IPS-20b (cell line): ENCODE results near the gene TIMP1.

ENCODE experiments used
- H3K27ac ChIP-seq: one replicate; pipeline ENCODE4 v1.5.1; 2013; ENCODE audit warnings: low read length
- H3K27me3 ChIP-seq: 2 replicates; pipeline ENCODE4 v1.6.1; 2013; ENCODE audit warnings: mild to moderate bottlenecking, low read length, inconsistent platforms; ENCODE audit not compliant: insufficient read depth
- H3K36me3 ChIP-seq: 2 replicates; pipeline ENCODE4 v1.6.1; 2013; ENCODE audit warnings: low read depth, mild to moderate bottlenecking, inconsistent platforms, low read length, moderate library complexity; ENCODE audit not compliant: insufficient read depth
- H3K4me1 ChIP-seq: 2 replicates; pipeline ENCODE4 v1.6.1; 2013; ENCODE audit warnings: mild to moderate bottlenecking, control low read depth, inconsistent platforms, low read length, moderate library complexity; ENCODE audit not compliant: insufficient read depth
- H3K4me3 ChIP-seq: 2 replicates; pipeline ENCODE4 v1.5.1; 2013; ENCODE audit warnings: mild to moderate bottlenecking, low read length, inconsistent platforms
- H3K9ac ChIP-seq: 2 replicates; pipeline ENCODE4 v1.6.1; 2013; ENCODE audit warnings: low read depth, mild to moderate bottlenecking, inconsistent platforms, low read length, moderate library complexity
- H3K9me3 ChIP-seq: 2 replicates; pipeline ENCODE4 v1.6.1; 2013; ENCODE audit warnings: mild to moderate bottlenecking, low read depth, low read length, inconsistent platforms; ENCODE audit not compliant: insufficient read depth

TIMP1 gene

DNA sequence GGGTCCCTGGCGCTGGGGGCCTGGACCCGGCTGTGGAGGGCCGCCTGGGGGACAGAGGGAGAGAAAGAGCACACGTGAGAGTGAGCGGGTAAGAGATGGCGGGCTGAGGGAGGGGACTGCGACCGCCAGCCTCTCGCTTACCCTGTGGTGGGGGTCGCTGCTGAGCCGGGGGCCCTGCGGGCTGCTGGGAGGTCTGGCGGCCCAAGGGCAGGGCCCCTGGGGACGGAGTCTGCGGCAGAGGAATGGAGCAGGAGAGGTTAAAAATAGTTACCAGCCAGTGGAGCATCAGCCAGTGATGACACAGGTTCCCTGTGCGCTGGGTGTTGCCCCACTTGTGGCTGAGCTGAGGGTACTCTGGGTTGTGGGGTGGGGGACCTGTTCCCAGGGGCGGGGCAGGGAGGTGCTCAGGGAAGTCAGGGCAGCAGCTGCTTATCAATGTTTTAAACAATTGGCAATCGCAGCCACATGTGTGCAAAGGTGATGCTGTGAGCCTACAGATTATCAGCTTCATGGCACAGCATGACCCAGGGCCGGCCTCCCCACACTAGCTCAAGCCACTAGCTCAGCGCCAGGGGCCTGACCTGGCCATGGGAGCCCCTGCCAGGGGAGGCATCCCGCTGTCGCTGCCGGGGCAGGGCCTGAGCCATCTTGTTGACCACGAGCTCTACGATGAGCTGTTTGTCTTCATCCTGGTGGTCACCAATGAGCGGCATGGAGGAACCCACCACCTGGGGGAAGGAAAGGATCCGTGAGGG is 7.5 kb upstream of the TIMP1 start:
- Histone ChIP-seq H3K9me3 (no peaks in the 10 kb centered on the region), H3K4me3 (peak overlapping the region; percentile 51; the same call in 1 of the 2 replicates), H3K27me3 (no peaks in the 10 kb centered on the region), H3K4me1 (peaks cover 4% of the 10 kb centered on the region; the same call in 1 of the 2 replicates), H3K27ac (no peak overlapping the region), H3K9ac (peak overlapping the region; percentile 76; the same call in 1 of the 2 replicates), H3K36me3 (peaks cover 18% of the 10 kb centered on the region)

GRCh38 chrX:47576021-47576898 is 6.0 kb upstream of the TIMP1 start:
- Histone ChIP-seq H3K4me1 (peaks cover 4% of the 10 kb centered on the region; the same call in 1 of the 2 replicates), H3K36me3 (peaks cover 8% of the 10 kb centered on the region), H3K9me3 (no peaks in the 10 kb centered on the region), H3K27me3 (no peaks in the 10 kb centered on the region), H3K9ac (no peak overlapping the region), H3K4me3 (no peak overlapping the region), H3K27ac (no peak overlapping the region)

DNA sequence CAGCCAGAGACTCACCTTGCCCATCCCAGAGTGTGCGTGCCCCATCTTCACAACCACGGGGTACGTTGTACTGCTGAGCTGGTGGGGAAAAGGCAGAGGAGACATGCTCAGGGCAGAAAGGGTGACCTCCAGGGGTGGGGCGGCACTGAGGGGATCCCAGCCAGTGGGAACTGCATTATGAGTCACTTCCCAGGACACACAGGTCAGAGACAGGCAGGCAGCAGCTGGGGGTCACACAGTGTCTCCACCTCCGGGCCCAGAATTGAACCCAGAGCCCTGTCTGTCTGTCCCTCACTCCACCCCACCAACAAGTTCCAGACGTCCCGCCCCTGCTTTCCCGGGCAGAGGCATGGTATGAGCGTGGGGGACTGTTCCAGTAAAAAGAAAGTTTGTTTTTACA is 4.8 kb upstream of the TIMP1 start:
- Histone ChIP-seq H3K27me3 (no peaks in the 10 kb centered on the region), H3K27ac (no peak overlapping the region), H3K9me3 (no peaks in the 10 kb centered on the region), H3K4me1 (peaks cover 4% of the 10 kb centered on the region; the same call in 1 of the 2 replicates), H3K9ac (no peak overlapping the region), H3K36me3 (no peaks in the 10 kb centered on the region), H3K4me3 (no peak overlapping the region)

DNA sequence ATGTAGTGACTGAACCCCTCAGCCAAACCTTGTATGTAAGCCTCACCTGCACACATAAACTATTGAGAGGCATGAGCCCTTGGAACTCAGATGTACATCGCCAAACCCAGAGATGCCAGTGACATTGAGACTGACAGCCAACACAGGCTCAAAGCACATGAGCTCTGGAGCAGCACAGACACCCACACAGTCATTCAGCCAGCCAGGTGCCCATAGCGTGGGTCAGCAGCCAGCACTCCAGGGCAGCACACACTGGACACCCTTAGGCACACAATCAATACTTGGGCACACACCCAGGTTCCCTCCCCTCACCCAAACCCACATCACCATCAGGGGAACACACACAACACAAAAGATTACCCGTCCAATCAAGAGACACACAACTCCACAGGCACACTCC is 4.3 kb upstream of the TIMP1 start:
- Histone ChIP-seq H3K4me1 (peaks cover 4% of the 10 kb centered on the region; the same call in 1 of the 2 replicates), H3K4me3 (no peak overlapping the region), H3K36me3 (no peaks in the 10 kb centered on the region), H3K27ac (no peak overlapping the region), H3K27me3 (no peaks in the 10 kb centered on the region), H3K9me3 (no peaks in the 10 kb centered on the region), H3K9ac (no peak overlapping the region)

GRCh38 chrX:47578692-47579091 is 3.5 kb upstream of the TIMP1 start:
- Histone ChIP-seq H3K4me3 (no peak overlapping the region), H3K9ac (no peak overlapping the region), H3K36me3 (no peaks in the 10 kb centered on the region), H3K27ac (no peak overlapping the region), H3K27me3 (no peaks in the 10 kb centered on the region), H3K9me3 (no peaks in the 10 kb centered on the region), H3K4me1 (no peaks in the 10 kb centered on the region; the same call in 1 of the 2 replicates)

GRCh38 chrX:47579537-47579936 is 2.7 kb upstream of the TIMP1 start:
- Histone ChIP-seq H3K36me3 (no peaks in the 10 kb centered on the region), H3K27ac (no peak overlapping the region), H3K4me1 (no peaks in the 10 kb centered on the region; the same call in 1 of the 2 replicates), H3K4me3 (no peak overlapping the region), H3K9me3 (no peaks in the 10 kb centered on the region), H3K27me3 (no peaks in the 10 kb centered on the region), H3K9ac (no peak overlapping the region)

- Histone ChIP-seq H3K4me1 (no peaks in the 10 kb centered on the region; the same call in 1 of the 2 replicates), H3K27me3 (no peaks in the 10 kb centered on the region), H3K27ac (no peak overlapping the region), H3K36me3 (no peaks in the 10 kb centered on the region), H3K4me3 (no peak overlapping the region), H3K9me3 (no peaks in the 10 kb centered on the region), H3K9ac (no peak overlapping the region)
Measured at GRCh38 chrX:47583240-47583861, 1.1 kb downstream of the TIMP1 start.

DNA sequence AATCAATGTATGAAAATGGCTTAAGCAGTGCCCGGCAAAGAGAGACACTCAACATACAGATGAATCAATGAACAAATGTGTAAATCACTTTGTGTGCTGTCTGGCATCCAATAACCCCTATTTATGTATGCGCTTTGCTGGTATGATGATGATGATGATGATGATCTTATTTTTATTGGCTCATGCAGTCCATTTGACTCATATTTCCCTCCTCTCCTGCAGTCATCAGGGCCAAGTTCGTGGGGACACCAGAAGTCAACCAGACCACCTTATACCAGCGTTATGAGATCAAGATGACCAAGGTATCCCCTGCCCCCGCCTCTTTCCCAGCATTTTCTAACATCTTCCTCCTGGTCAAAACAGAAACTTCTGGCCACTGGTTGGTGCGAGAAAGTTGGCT is 2.5 kb downstream of the TIMP1 start:
- Histone ChIP-seq H3K9me3 (no peaks in the 10 kb centered on the region), H3K27me3 (no peaks in the 10 kb centered on the region), H3K4me1 (no peaks in the 10 kb centered on the region; the same call in 1 of the 2 replicates), H3K36me3 (no peaks in the 10 kb centered on the region), H3K4me3 (no peak overlapping the region), H3K9ac (no peak overlapping the region), H3K27ac (no peak overlapping the region)

GRCh38 chrX:47585273-47585672 is 3.0 kb downstream of the TIMP1 start:
- no peak overlapping the region for H3K9ac ChIP-seq

DNA sequence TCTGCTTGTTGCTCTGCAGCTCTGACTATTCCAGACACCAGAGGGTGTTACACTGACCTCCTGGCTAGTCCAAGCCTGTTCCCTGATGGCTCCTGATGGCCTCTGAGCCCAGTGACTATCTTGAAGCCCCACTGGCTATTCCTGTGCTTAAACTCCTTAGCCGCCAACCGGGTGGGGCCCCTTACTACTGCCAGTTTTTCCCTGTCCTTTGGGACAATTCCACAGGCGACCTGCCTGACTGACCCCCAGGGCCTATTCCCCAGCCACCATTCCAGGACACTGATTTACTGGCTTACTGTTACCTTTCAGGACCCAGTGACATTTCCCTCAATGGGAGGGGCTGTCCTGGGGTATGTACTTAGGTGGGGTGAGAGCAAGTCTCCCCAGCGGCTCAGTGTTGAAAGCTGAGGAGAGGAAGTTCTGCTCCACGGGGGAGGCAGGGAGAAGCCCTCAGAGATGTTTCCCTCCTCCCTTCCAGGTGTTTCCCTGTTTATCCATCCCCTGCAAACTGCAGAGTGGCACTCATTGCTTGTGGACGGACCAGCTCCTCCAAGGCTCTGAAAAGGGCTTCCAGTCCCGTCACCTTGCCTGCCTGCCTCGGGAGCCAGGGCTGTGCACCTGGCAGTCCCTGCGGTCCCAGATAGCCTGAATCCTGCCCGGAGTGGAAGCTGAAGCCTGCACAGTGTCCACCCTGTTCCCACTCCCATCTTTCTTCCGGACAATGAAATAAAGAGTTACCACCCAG is 4.0 kb downstream of the TIMP1 start:
- H3K9ac ChIP-seq: no peak overlapping the region
- no peaks in the 10 kb centered on the region for H3K9me3 ChIP-seq
- H3K4me1 ChIP-seq: no peaks in the 10 kb centered on the region; the same call in 1 of the 2 replicates
- no peaks in the 10 kb centered on the region for H3K27me3 ChIP-seq
- no peak overlapping the region for H3K27ac ChIP-seq
- no peak overlapping the region for H3K4me3 ChIP-seq
- H3K36me3 ChIP-seq: no peaks in the 10 kb centered on the region

More at GRCh38 chrX:47585273-47585672, 3.0 kb downstream of the TIMP1 start:
- Histone ChIP-seq H3K4me3 (no peak overlapping the region), H3K27ac (no peak overlapping the region), H3K9me3 (no peaks in the 10 kb centered on the region), H3K27me3 (no peaks in the 10 kb centered on the region), H3K4me1 (no peaks in the 10 kb centered on the region; the same call in 1 of the 2 replicates), H3K36me3 (no peaks in the 10 kb centered on the region)
